Neural cell (in vitro differentiated cells): ENCODE data around the gene CSNK1A1L. TPM values are rescaled to one million over a fixed set of nuclear protein-coding genes. Genes with fewer than 3 reads are reported as not detected.

ENCODE experiments used
- H2AFZ ChIP-seq: fragments of 200-600, 300-800 bp; sonication (generic), shearing (Covaris generic); 2 replicates; pipeline ENCODE4 v1.6.0; 2014; ENCODE audit warnings: low read depth, mild to moderate bottlenecking, antibody characterized with exemption, low read length, moderate library complexity
- H3F3A ChIP-seq: fragments of 200-600 bp; shearing (Covaris generic); 2 replicates; pipeline ENCODE4 v1.6.1; 2016; ENCODE audit warnings: mild to moderate bottlenecking, moderate library complexity, mixed read lengths, antibody characterized with exemption, low read length; ENCODE audit not compliant: insufficient read depth, poor library complexity, severe bottlenecking
- H3K27ac ChIP-seq: fragments of 200-600, 300-800 bp; sonication (generic), shearing (Covaris generic); 2 replicates; pipeline ENCODE4 v1.5.1; 2014; ENCODE audit warnings: mild to moderate bottlenecking, low read length, moderate library complexity
- H3K27me3 ChIP-seq: fragments of 300-800, 200-600 bp; sonication (generic), shearing (Covaris generic); 2 replicates; pipeline ENCODE4 v1.6.0; 2014; ENCODE audit warnings: mild to moderate bottlenecking, low read depth, low read length, moderate library complexity; ENCODE audit not compliant: insufficient read depth
- H3K36me3 ChIP-seq: fragments of 300-800, 200-600 bp; sonication (generic), shearing (Covaris generic); 2 replicates; pipeline ENCODE4 v1.5.1; 2014; ENCODE audit warnings: mild to moderate bottlenecking, antibody characterized with exemption, low read length, moderate library complexity; ENCODE audit not compliant: insufficient read depth
- H3K4me2 ChIP-seq: fragments of 300-800, 200-600 bp; sonication (generic), shearing (Covaris generic); 2 replicates; pipeline ENCODE4 v1.6.0; 2014; ENCODE audit warnings: mild to moderate bottlenecking, low read length
- H3K4me3 ChIP-seq: fragments of 300-800, 200-600 bp; sonication (generic), shearing (Covaris generic); 2 replicates; pipeline ENCODE4 v1.5.1; 2014; ENCODE audit warnings: mild to moderate bottlenecking, low read length, moderate library complexity
- H3K79me2 ChIP-seq: fragments of 200-600 bp; shearing (Covaris generic); replicated peaks from 2 replicates; pipeline ENCODE4 v1.6.0; 2014; ENCODE audit warnings: mild to moderate bottlenecking, low read length, moderate library complexity; ENCODE audit not compliant: insufficient read depth
- H3K9ac ChIP-seq: fragments of 300-800, 200-600 bp; sonication (generic), shearing (Covaris generic); 2 replicates; pipeline ENCODE4 v1.6.1; 2016; ENCODE audit warnings: mild to moderate bottlenecking, low read length, mixed read lengths
- H3K9me2 ChIP-seq: fragments of 200-600 bp; shearing (Covaris generic); 2 replicates; pipeline ENCODE4 v1.6.1; 2016; ENCODE audit warnings: mild to moderate bottlenecking, low read length, mixed read lengths; ENCODE audit not compliant: insufficient read depth
- H3K9me3 ChIP-seq: fragments of 200-600, 300-800 bp; sonication (generic), shearing (Covaris generic); 2 replicates; pipeline ENCODE4 v1.6.1; 2016; ENCODE audit warnings: mild to moderate bottlenecking, mixed run types, low read length, moderate library complexity, mixed read lengths
- H4K20me1 ChIP-seq: fragments of 200-600 bp; shearing (Covaris generic); 2 replicates; pipeline ENCODE4 v1.6.1; 2016; ENCODE audit warnings: mild to moderate bottlenecking, mixed run types; ENCODE audit not compliant: insufficient read depth
- EP300 ChIP-seq: fragments of 450-650 bp; conservative IDR thresholded peaks from 2 replicates; pipeline ENCODE4 v1.6.1; 2014; ENCODE audit warnings: antibody characterized with exemption, mild to moderate bottlenecking, moderate library complexity; ENCODE audit not compliant: poor library complexity, severe bottlenecking
- EZH2 ChIP-seq: fragments of 200-600, 300-800 bp; shearing (Covaris generic), sonication (generic); IDR thresholded peaks from 2 replicates; pipeline ENCODE4 v1.6.1; 2014; ENCODE audit warnings: antibody characterized with exemption, low read length, borderline replicate concordance, mild to moderate bottlenecking; ENCODE audit not compliant: insufficient read depth, poor library complexity, severe bottlenecking
- MXI1 ChIP-seq: fragments of 450-650 bp; conservative IDR thresholded peaks from 2 replicates; pipeline ENCODE4 v1.6.1; 2014; ENCODE audit warnings: antibody characterized with exemption, mild to moderate bottlenecking; ENCODE audit not compliant: poor library complexity, severe bottlenecking
- POLR2AphosphoS5 ChIP-seq: IDR thresholded peaks from 2 replicates; pipeline ENCODE4 v1.6.1; 2012
- RAD21 ChIP-seq: fragments of 450-650 bp; conservative IDR thresholded peaks from 2 replicates; pipeline ENCODE4 v1.6.1; 2014; ENCODE audit warnings: antibody characterized with exemption, mild to moderate bottlenecking, moderate library complexity
- SMC3 ChIP-seq: fragments of 450-650 bp; conservative IDR thresholded peaks from 2 replicates; pipeline ENCODE4 v1.6.1; 2014; ENCODE audit warnings: antibody characterized with exemption, mild to moderate bottlenecking, moderate library complexity; ENCODE audit not compliant: poor library complexity
- TAF1 ChIP-seq: IDR thresholded peaks from 2 replicates; pipeline ENCODE4 v1.6.1; 2012; ENCODE audit warnings: low read depth
- polyA plus RNA-seq: library from polyadenylated mRNA; depleted of rRNA; stranded (reverse); fragments of >200 nt; gene quantifications from 2 replicates; pipeline ENCODE4 v1.2.3, GENCODE V29; 2014
- TF ChIP-seq, protein P1 (sequence below): IDR thresholded peaks from 2 replicates; pipeline ENCODE4 v1.6.1; 2012; ENCODE audit warnings: borderline replicate concordance
- TF ChIP-seq, protein P2 (sequence below): fragments of 450-650 bp; IDR thresholded peaks from 2 replicates; pipeline ENCODE4 v1.5.1; 2014; ENCODE audit warnings: antibody characterized with exemption, mild to moderate bottlenecking, moderate library complexity; ENCODE audit not compliant: poor library complexity, severe bottlenecking

CSNK1A1L gene
- polyA plus RNA-seq, 1 donor from 2014 or later, result not detected

- H2AFZ ChIP-seq, result no peak overlapping the region
- H3K4me3 ChIP-seq, result no peak overlapping the region
- H3K36me3 ChIP-seq, result no peaks in the 10 kb centered on the region
- no peaks in the 10 kb centered on the region for H3K79me2 ChIP-seq
- H3K4me2 ChIP-seq, result no peak overlapping the region
- H3F3A ChIP-seq, result no peaks in the 10 kb centered on the region
- H3K27me3 ChIP-seq, result no peaks in the 10 kb centered on the region
- H4K20me1 ChIP-seq, result no peaks in the 10 kb centered on the region
- no peak for TF ChIP-seq MXI1
- TF ChIP-seq, protein P1, sequence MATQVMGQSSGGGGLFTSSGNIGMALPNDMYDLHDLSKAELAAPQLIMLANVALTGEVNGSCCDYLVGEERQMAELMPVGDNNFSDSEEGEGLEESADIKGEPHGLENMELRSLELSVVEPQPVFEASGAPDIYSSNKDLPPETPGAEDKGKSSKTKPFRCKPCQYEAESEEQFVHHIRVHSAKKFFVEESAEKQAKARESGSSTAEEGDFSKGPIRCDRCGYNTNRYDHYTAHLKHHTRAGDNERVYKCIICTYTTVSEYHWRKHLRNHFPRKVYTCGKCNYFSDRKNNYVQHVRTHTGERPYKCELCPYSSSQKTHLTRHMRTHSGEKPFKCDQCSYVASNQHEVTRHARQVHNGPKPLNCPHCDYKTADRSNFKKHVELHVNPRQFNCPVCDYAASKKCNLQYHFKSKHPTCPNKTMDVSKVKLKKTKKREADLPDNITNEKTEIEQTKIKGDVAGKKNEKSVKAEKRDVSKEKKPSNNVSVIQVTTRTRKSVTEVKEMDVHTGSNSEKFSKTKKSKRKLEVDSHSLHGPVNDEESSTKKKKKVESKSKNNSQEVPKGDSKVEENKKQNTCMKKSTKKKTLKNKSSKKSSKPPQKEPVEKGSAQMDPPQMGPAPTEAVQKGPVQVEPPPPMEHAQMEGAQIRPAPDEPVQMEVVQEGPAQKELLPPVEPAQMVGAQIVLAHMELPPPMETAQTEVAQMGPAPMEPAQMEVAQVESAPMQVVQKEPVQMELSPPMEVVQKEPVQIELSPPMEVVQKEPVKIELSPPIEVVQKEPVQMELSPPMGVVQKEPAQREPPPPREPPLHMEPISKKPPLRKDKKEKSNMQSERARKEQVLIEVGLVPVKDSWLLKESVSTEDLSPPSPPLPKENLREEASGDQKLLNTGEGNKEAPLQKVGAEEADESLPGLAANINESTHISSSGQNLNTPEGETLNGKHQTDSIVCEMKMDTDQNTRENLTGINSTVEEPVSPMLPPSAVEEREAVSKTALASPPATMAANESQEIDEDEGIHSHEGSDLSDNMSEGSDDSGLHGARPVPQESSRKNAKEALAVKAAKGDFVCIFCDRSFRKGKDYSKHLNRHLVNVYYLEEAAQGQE, result no peak
- no peak for TF ChIP-seq TAF1
- TF ChIP-seq, protein P2, sequence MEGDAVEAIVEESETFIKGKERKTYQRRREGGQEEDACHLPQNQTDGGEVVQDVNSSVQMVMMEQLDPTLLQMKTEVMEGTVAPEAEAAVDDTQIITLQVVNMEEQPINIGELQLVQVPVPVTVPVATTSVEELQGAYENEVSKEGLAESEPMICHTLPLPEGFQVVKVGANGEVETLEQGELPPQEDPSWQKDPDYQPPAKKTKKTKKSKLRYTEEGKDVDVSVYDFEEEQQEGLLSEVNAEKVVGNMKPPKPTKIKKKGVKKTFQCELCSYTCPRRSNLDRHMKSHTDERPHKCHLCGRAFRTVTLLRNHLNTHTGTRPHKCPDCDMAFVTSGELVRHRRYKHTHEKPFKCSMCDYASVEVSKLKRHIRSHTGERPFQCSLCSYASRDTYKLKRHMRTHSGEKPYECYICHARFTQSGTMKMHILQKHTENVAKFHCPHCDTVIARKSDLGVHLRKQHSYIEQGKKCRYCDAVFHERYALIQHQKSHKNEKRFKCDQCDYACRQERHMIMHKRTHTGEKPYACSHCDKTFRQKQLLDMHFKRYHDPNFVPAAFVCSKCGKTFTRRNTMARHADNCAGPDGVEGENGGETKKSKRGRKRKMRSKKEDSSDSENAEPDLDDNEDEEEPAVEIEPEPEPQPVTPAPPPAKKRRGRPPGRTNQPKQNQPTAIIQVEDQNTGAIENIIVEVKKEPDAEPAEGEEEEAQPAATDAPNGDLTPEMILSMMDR, result no peak
- TF ChIP-seq EP300, result no peak
- TF ChIP-seq SMC3, result no peak
- TF ChIP-seq POLR2AphosphoS5, result no peak
- TF ChIP-seq EZH2, result no peak
- no peak for TF ChIP-seq RAD21
- H3K9me2 ChIP-seq, result no peaks in the 10 kb centered on the region
- H3K27ac ChIP-seq, result no peak overlapping the region
- H3K9ac ChIP-seq, result no peak overlapping the region
- no peaks in the 10 kb centered on the region for H3K9me3 ChIP-seq
These were observed 35.2 kb downstream of the CSNK1A1L start for GRCh38 chr13:37070145-37070695.

DNA sequence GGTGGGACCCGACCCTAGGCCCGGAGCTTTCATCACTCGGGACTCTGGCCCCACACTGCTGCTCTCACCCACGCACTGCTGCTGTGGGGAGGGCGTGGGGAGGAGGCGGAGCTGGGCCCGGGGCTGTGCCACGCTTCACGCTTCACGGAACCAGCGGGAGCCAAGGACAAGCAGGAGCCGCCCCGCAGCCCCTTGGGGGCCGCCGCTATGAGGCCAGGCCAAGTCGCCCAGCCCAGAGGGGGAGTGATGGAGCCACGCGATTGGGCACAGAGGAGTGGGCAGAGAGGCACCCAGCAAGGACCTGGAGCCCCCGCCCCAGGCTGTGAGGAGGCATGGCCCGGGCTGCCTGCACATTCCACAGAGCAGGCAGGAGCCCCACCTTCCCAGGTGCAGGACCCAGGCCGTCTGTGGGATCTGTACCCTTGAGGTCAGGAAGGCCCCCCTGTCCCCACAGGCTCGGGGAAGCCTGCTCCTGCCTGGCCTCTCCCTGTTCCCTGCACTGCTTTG, 35.8 kb downstream of the CSNK1A1L start:
- H3K36me3 ChIP-seq, result no peaks in the 10 kb centered on the region
- TF ChIP-seq EP300 (no peak), EZH2 (no peak), TAF1 (no peak), MXI1 (no peak), RAD21 (no peak), POLR2AphosphoS5 (no peak), SMC3 (no peak)
- TF ChIP-seq, protein P2, result no peak
- TF ChIP-seq, protein P1, result no peak
- H3F3A ChIP-seq, result no peaks in the 10 kb centered on the region
- no peaks in the 10 kb centered on the region for H3K27me3 ChIP-seq
- no peak overlapping the region for H3K4me3 ChIP-seq
- H3K79me2 ChIP-seq, result no peaks in the 10 kb centered on the region
- H3K9me3 ChIP-seq, result no peaks in the 10 kb centered on the region
- H3K27ac ChIP-seq, result no peak overlapping the region
- H3K4me2 ChIP-seq, result no peak overlapping the region
- no peak overlapping the region for H3K9ac ChIP-seq
- no peak overlapping the region for H2AFZ ChIP-seq
- H4K20me1 ChIP-seq, result no peaks in the 10 kb centered on the region
- H3K9me2 ChIP-seq, result no peaks in the 10 kb centered on the region
